Measurements from ENCODE around the gene HSD11B2.

The HSD11B2 gene

DNA sequence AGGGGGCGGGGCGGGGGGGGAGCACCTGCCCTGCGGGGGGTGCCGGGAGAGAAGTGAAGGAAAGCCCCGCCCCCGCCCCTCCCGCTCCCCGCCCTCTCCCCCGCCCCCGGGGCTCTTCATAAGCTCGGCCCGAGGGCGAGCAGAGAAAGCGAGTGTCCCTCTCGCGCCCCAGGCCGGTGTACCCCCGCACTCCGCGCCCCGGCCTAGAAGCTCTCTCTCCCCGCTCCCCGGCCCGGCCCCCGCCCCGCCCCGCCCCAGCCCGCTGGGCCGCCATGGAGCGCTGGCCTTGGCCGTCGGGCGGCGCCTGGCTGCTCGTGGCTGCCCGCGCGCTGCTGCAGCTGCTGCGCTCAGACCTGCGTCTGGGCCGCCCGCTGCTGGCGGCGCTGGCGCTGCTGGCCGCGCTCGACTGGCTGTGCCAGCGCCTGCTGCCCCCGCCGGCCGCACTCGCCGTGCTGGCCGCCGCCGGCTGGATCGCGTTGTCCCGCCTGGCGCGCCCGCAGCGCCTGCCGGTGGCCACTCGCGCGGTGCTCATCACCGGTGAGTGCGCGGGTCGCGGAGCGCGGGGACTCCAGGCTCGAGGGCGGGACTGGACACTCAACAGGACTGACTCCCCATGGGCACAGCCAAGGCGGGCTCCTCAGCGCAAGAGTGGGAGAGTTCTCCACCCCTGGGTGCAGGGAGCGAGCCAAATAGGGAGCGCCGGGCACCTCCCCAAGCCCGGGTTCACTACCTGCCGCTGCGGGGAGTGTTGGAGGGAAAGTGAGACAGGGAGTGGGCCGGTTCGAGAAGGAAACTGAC, at the start of gene HSD11B2:
TSS of gene HSD11B2 (plus strand) at position 145 of the 798 bp plus-strand sequence. CDS start at position 273, 128 bp downstream.
- no peak for DNase-seq (ENCODE audit: low read depth, low spot score)

DNA sequence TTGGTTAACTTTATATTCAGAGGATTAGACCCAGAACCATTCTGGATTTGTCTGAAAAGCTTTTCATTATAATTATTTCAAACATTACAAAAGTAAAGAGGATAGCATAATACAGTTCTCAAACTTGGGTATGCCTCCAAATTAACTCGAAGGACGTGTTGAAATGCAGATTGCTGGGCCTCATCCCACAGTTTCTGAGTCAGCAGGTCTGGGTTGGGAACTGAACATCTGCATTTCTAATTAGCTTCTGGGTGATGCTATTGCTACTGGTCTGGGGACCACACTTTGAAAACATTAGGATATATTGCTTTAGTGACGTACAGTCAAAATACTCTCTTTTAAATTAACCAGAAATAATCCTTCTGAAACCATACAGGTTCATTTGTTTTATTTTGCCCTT, 47.6 kb upstream of the HSD11B2 start:
- no peak for DNase-seq (ENCODE audit: low read depth, low spot score)

DNA sequence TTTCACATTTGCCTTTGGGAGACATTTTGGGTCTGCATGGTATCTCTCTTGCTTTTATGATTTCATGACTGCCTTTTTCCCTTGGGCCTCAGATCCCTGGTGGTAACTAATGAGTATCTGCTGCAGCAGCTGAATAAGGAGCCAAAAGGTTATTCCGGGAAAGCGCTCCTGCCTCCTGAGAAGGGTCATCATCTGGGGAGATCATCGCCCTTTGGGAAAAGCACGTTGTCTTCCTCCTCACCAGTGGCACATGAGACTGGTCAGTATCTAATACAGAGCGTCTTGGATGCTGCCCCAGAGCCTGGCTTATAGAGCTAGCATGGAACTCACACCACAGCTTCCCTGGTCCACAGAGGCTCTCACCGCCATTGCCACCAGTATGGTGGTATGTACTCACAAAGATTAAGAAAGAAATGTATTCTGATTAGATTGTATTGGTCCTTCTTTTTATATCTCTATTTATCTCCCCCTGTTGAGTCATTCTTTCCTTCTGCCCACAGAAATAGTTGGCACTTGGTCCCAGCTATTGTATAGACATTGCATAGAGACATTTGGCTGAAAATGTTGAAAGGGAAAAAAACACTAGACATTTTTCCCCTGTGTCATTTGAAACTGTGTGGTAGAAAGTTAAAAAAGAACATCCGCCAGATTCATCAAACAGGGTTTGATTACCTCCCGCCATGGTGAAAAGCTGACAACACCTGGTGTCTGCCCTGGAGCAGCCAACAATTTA, 46.0 kb upstream of the HSD11B2 start:
- DNase-seq (ENCODE audit: low read depth, low spot score): no peak

GRCh38 chr16:67386861-67387455, 44.0 kb upstream of the HSD11B2 start:
- DNase-seq (ENCODE audit: low read depth, low spot score): no peak

- DNase-seq (ENCODE audit: low read depth, low spot score): no peak
These were observed 43.3 kb upstream of the HSD11B2 start for GRCh38 chr16:67387479-67388079.

DNA sequence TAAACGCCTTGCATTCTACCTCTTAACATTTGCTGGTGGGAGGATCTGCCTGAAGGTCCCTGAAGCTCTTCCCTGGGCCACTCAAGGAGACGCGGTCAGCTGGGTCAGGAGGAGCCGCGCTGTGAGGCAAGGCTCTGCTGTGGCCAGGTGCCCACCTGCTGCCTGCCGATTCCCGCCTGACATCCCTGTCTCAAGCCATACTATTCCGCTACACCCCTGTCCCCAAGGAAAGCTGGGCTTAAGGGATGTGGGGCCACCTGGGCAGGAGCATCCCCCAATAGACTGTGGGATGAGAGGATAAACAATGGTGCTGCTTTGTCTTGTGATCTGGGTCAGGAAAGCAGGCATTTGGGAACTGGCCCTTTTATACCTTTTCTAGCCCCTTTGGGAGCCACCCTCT, 42.7 kb upstream of the HSD11B2 start:
- DNase-seq (ENCODE audit: low read depth, low spot score): no peak

- DNase-seq (ENCODE audit: low read depth, low spot score): no peak
These were observed 42.3 kb upstream of the HSD11B2 start for GRCh38 chr16:67388591-67388990.

DNA sequence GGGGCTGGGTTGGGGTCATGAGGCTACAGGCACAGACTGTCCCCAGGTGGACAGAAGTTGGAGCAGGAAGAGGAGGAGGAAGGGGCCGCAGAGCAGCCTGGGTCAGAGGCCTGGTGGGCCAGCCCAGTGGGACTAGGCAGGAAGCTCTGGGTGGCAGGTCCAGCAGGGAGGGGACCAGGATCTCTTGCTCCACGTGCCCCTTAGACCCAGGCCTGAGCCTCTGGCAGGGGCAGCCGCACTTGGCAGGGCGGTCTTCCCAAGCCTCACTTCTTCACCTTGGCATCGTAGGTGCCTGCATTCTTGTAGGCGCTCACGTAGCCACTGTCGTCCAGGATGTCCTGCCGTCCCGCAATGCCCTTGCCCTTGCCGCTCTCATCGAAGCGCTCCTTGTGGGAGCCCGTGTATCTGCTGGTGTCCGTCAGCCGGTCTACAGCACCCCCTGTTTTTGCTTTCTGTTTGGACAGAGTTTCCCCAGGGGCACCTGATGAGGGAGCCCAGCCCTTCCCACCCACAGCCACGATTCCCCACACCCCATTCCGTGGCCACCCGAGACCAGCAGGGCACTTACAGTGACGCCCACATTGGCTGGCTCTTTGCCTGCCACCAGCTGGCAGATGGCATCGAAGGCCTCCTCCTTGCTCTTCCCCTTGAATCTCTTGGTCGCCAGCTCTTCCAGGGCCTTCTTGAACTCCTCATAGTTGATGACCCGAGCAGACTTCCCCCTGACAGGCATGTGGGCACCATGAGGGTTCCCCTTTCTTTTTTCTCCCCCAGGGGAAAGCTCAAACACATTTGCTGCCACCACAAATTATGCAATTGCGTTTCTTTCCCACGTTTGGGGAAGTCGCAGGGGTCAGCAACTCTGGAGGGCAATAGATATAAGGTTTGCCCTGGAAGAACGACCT, 40.8 kb upstream of the HSD11B2 start:
- no peak for DNase-seq (ENCODE audit: low read depth, low spot score)

GRCh38 chr16:67390816-67391423, 40.0 kb upstream of the HSD11B2 start:
- DNase-seq (ENCODE audit: low read depth, low spot score): no peak

DNA sequence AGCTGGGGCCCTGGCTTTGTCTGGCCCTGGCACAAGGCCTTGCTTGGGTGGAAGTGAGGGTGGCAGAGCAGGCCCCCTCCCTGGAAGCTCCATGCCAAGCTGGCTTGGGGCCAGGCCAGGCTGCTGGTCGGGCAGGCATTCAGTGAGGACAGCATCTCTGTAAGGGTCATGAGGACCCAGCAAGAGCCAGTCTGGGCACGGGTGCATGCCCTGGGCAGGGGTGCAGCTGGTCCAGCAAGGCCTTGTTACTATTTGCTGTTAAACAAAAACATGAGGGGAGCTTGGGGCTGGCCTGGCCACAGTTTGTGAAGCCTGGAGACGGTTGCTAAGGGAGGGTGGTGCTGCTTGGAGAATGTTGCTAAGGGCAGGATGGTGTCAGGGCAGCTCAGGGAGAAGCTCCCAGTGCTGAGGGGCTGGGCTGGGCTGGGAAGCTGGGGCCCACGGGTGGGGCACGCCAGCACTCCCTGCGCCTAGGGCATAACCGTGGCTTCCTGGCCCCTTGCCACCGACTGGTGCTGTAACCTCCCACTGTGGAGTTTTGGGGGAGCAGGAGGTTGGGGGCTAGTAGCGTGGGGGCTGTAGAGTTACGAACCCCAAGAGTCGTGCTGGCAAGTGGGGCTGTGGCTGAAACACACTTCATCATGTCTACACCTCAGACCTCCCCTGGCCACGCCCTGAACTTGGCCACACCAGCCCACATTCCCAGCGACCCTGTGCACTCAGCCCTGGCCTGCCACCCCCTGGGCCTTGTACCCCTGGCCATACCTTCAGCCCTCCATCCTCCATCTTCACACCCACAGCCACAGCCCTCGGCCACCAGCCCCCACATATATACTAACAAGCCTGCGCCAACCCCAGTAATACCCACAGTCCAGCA, 39.3 kb upstream of the HSD11B2 start:
- no peak for DNase-seq (ENCODE audit: low read depth, low spot score)

GRCh38 chr16:67392301-67393059, 38.4 kb upstream of the HSD11B2 start:
- no peak for DNase-seq (ENCODE audit: low read depth, low spot score)

DNA sequence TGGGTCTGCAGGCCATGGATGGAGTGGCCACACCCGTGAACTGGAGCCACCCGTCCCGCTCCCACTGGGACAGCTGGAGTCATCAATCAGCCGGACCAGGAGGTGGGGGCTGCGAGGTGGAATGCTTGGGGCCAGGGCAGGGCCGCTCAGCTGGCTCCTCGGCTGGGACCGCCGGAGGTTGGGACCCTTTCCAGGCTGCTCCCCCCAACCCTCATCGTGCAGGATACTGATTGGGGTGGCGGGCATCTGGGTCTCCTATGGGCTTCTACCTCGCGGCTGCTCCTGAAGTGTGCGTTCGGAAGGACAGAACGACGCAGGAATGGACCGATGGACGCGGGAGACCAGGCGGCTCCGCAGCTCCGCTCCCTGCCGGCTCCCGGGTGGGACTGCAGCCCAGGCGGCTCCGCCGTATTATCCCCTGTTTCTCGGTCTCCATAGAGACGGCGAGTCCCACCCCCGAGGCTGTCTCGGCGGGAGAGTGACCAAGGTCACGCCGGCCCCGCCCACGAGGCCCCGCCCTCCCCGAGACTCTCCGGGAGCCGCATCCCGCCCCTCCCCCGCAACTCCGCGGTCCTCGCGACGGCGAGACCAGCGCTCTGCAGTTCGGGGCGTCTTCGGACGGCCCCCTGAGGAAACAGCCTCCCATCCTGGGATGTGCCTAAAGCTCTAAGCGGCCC, 37.7 kb upstream of the HSD11B2 start, which contains the start of gene TPPP3:
TSS of gene TPPP3 (minus strand) at position 388 of the 677 bp plus-strand sequence. CDS start 2,387 bp downstream, outside the sequence.
- DNase-seq (ENCODE audit: low read depth, low spot score): no peak

DNA sequence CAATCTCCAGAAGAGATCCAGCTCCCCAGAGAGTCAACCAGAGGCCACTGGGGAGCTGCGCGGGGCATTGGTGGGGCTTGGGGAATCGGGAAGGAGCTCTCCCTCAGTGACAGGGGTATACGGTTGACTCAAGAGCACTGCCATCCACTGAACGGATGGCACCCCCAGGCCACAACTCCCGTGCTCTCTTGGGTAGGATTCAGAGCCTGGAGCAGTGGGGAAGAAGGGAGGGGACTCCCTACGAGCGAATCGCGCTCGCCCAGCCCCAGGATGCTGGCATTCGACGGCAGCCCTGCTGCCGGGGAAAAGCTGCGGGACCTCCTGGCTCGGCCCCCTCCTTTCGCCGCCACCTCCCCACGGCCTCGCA, 37.1 kb upstream of the HSD11B2 start:
- no peak for DNase-seq (ENCODE audit: low read depth, low spot score)

- DNase-seq (ENCODE audit: low read depth, low spot score): no peak
These were observed 36.5 kb upstream of the HSD11B2 start for GRCh38 chr16:67394155-67395104.

- no peak for DNase-seq (ENCODE audit: low read depth, low spot score)
These were observed 35.8 kb upstream of the HSD11B2 start for GRCh38 chr16:67395105-67395457.

DNA sequence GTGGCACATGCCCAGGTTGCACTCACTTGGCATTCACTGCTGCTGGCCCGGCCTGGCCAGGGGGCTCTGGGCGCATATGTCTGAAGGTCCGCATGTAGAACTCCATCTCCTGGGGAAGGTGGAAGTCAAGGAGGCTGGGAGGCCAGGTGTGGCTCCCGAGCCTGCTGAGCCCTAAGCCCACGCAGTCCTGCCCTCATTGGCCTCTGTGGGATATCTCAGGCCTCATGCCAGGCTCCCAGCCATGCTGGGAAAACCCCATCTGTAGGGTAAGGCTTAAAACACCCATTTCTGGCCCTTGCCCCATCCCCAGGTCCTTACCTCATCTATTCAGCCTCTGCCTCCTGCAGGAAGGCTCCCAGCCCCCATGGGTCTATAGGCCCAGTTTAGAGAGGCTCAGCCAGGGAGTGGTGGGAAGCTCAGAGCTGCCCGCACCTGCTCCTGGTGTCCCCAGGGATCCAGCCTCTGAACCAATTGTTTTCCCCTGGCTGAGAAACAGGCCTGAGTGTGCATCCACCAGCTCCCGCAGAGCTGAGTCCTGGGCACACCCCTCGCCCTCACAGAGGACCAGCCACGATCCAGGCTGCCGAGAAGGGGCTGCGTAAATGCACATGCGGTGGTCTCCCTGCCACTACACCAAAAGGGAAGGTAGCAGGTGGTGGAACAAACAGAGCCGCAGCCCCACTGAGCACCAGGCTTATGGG, 35.3 kb upstream of the HSD11B2 start:
- no peak for DNase-seq (ENCODE audit: low read depth, low spot score)

Data from brain pericyte (primary cell).